Bronchial epithelial cell (primary cell): ENCODE measurements around the gene ARHGEF18. TPM values are rescaled to one million over a fixed set of nuclear protein-coding genes. Genes with fewer than 3 reads are reported as not detected.
A peak's percentile ranks its signal among the peaks of the same experiment; 100 is the strongest.

Source experiments
- DNase-seq: peaks from one replicate; pipeline ENCODE4 v3.0.0-alpha.2; 2010; ENCODE audit warnings: low read depth
- FAIRE-seq: peaks from 2 replicates; lab custom pipeline; 2011; peaks lifted over from hg19 to GRCh38; lab: Jason Lieb, UNC
- H3K27me3 ChIP-seq: 2 replicates; pipeline ENCODE4 v1.5.1; 2011; ENCODE audit warnings: low read length; ENCODE audit not compliant: control insufficient read depth, insufficient read depth
- H3K36me3 ChIP-seq: 2 replicates; pipeline ENCODE4 v1.5.1; 2011; ENCODE audit warnings: low read length; ENCODE audit not compliant: control insufficient read depth, insufficient read depth
- H3K4me3 ChIP-seq: 2 replicates; pipeline ENCODE4 v1.5.1; 2011; ENCODE audit warnings: mild to moderate bottlenecking, low read depth, low read length, control low read depth
- total RNA-seq: library from RNA; depleted of rRNA; stranded (reverse); fragments of >200 nt; gene quantifications from 2 replicates; pipeline ENCODE4 v1.2.1, GENCODE V29; 2014
- TF ChIP-seq, protein P1 (sequence below): IDR thresholded peaks from 2 replicates; pipeline ENCODE4 v1.5.1; 2011; ENCODE audit warnings: mild to moderate bottlenecking, moderate library complexity, low read length, control low read depth, inconsistent platforms; ENCODE audit not compliant: insufficient read depth, severe bottlenecking

The ARHGEF18 gene
- total RNA-seq, 1 donor from 2014 or later: 78.7 TPM

DNA sequence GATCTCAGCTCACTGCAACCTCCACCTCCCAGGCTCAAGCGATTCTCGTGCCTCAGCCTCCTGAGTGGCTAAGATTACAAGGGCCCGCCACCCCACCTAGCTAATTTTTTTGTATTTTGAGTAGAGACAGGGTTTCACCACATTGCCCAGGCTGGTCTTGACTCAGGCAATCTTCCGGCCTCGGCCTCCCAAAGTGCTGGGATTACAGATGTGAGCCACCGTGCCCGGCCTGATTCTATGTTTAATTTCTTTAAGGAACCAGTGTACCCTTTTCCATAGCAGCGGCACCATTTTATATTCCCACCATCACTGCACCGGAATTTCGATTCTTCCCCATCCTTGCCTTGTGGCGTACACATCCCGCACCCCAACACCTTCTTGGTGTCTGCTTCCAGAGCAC, 36.8 kb upstream of the ARHGEF18 start:
- Histone ChIP-seq H3K36me3 (no peaks in the 10 kb centered on the region), H3K4me3 (no peak overlapping the region), H3K27me3 (no peaks in the 10 kb centered on the region)
- TF ChIP-seq, protein P1, sequence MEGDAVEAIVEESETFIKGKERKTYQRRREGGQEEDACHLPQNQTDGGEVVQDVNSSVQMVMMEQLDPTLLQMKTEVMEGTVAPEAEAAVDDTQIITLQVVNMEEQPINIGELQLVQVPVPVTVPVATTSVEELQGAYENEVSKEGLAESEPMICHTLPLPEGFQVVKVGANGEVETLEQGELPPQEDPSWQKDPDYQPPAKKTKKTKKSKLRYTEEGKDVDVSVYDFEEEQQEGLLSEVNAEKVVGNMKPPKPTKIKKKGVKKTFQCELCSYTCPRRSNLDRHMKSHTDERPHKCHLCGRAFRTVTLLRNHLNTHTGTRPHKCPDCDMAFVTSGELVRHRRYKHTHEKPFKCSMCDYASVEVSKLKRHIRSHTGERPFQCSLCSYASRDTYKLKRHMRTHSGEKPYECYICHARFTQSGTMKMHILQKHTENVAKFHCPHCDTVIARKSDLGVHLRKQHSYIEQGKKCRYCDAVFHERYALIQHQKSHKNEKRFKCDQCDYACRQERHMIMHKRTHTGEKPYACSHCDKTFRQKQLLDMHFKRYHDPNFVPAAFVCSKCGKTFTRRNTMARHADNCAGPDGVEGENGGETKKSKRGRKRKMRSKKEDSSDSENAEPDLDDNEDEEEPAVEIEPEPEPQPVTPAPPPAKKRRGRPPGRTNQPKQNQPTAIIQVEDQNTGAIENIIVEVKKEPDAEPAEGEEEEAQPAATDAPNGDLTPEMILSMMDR: no peak
- no peak for FAIRE-seq
- no peak for DNase-seq

GRCh38 chr19:7312816-7313215, 35.9 kb upstream of the ARHGEF18 start:
- Histone ChIP-seq H3K27me3 (no peaks in the 10 kb centered on the region), H3K4me3 (no peak overlapping the region), H3K36me3 (no peaks in the 10 kb centered on the region)
- TF ChIP-seq, protein P1: no peak
- FAIRE-seq (no peak), DNase-seq (no peak)

DNA sequence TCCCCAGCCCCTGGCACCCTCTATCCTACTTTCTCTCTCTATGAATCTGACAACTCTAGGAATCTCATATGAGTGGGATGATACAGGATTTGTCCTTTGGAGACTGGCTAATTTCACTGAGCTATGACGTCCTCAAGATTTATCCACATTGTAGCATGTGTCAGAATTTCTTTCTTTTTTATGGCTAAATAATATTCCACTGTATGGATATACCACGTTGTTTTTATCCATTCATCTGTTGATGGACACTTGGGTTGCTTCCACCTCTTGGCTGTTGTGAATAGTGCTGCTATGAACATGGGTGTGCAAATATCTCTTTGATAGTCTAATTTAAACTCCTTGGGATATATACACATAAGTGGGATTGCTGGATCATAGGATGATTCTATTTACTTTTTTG, 30.6 kb upstream of the ARHGEF18 start:
- H3K27me3 ChIP-seq: no peaks in the 10 kb centered on the region
- DNase-seq: no peak
- H3K36me3 ChIP-seq: no peaks in the 10 kb centered on the region
- TF ChIP-seq, protein P1: no peak
- H3K4me3 ChIP-seq: no peak overlapping the region
- no peak for FAIRE-seq

DNA sequence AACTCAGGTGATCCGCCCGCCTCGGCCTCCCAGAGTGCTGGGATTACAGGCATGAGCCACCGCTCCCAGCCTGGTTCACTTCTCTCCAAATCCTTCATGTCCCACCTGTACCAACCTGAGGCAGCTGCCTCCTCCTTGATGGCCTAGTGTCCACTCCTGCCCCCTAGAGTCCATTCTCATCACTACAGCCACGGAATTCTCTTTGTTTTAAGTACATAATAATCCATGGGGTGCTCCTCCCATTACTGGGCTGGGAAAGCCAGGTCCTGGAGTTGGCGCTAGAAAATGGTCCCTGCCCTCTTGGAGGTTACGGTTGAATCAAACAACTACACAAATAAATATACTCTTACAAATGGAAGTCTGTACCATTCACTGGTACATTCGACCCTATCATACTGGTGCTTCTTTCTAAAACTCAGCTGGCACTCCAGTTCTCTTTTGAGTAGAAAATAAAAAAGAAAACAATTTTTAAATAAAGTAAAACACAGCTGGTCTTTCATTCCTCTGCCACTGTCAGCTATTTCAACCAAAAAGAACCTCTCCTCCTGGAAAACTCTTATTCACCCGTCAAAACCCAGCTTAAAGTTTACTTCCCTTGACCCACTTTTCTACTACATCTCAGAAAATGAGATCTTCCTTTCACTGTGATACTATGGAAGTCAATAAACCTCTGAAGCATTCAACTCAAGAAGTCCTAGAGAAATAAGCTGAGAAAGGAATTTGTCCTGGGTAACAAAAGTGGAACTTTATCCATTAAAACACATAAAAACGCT, 22.4 kb upstream of the ARHGEF18 start:
- peak; percentile 10 for DNase-seq
- no peaks in the 10 kb centered on the region for H3K36me3 ChIP-seq
- H3K4me3 ChIP-seq: no peak overlapping the region
- TF ChIP-seq, protein P1: peak; percentile 16
- FAIRE-seq: no peak
- H3K27me3 ChIP-seq: no peaks in the 10 kb centered on the region

GRCh38 chr19:7327802-7328201, 20.9 kb upstream of the ARHGEF18 start:
- DNase-seq: no peak
- no peak for FAIRE-seq
- H3K4me3 ChIP-seq: no peak overlapping the region
- TF ChIP-seq, protein P1: no peak
- H3K27me3 ChIP-seq: no peaks in the 10 kb centered on the region
- no peaks in the 10 kb centered on the region for H3K36me3 ChIP-seq
